GM19395 (cell line): ENCODE measurements around the gene BIRC6.
"Not testable (repeated sequence)": the region's sequence is repeated elsewhere in the genome, so short reads cannot be mapped to it uniquely, and the experiment has no call there.

Experiments used
- ATAC-seq: cut with Tn5 transposase; IDR thresholded peaks from one replicate; pipeline ENCODE4 v1.9.1; 2021; ENCODE audit warnings: mild to moderate bottlenecking, moderate library complexity; ENCODE audit not compliant: unreplicated experiment

The BIRC6 gene

GRCh38 chr2:32356681-32357317 is at the start of gene BIRC6:
Gene BIRC6, plus strand, starts transcription at chr2:32357023. Its CDS starts 139 bp downstream, at chr2:32357162.
- ATAC-seq: peak; percentile 84

GRCh38 chr2:32310577-32310976 is 46.2 kb upstream of the BIRC6 start:
- ATAC-seq: no peak

- ATAC-seq: no peak
Observed at GRCh38 chr2:32314886-32315285, 41.9 kb upstream of the BIRC6 start.

GRCh38 chr2:32328679-32329078 is 28.1 kb upstream of the BIRC6 start:
- ATAC-seq: not testable (repeated sequence)

- ATAC-seq: not testable (repeated sequence)
Observed at GRCh38 chr2:32329180-32329980, 27.4 kb upstream of the BIRC6 start.

- no peak for ATAC-seq
Observed at GRCh38 chr2:32330136-32330535, 26.7 kb upstream of the BIRC6 start.

- ATAC-seq: no peak
Observed at GRCh38 chr2:32342801-32343200, 14.0 kb upstream of the BIRC6 start.

- not testable (repeated sequence) for ATAC-seq
Observed at GRCh38 chr2:32350797-32351196, 6.0 kb upstream of the BIRC6 start.

GRCh38 chr2:32355976-32356680 is 695 bp upstream of the BIRC6 start:
- ATAC-seq: no peak

- peak; percentile 22 for ATAC-seq
Observed at GRCh38 chr2:32357318-32358110, 691 bp downstream of the BIRC6 start.

- no peak for ATAC-seq
Observed at GRCh38 chr2:32358111-32358482, 1.3 kb downstream of the BIRC6 start.

- ATAC-seq: no peak
Observed at GRCh38 chr2:32360416-32360815, 3.6 kb downstream of the BIRC6 start.

GRCh38 chr2:32362997-32363396 is 6.2 kb downstream of the BIRC6 start:
- ATAC-seq: not testable (repeated sequence)

GRCh38 chr2:32363597-32363996 is 6.8 kb downstream of the BIRC6 start:
- peak; percentile 55 for ATAC-seq

GRCh38 chr2:32364290-32364689 is 7.5 kb downstream of the BIRC6 start:
- not testable (repeated sequence) for ATAC-seq

- not testable (repeated sequence) for ATAC-seq
Observed at GRCh38 chr2:32365679-32366078, 8.9 kb downstream of the BIRC6 start.

GRCh38 chr2:32366595-32366994 is 9.8 kb downstream of the BIRC6 start:
- ATAC-seq: no peak

- ATAC-seq: no peak
Observed at GRCh38 chr2:32369222-32369621, 12.4 kb downstream of the BIRC6 start.

GRCh38 chr2:32370942-32371341 is 14.1 kb downstream of the BIRC6 start:
- ATAC-seq: not testable (repeated sequence)

- no peak for ATAC-seq
Observed at GRCh38 chr2:32372519-32373182, 15.8 kb downstream of the BIRC6 start.
